GM12878 (cell line): ENCODE measurements around the gene COPS6. TPM values are rescaled to one million over a fixed set of nuclear protein-coding genes. Genes with fewer than 3 reads are reported as not detected.
A peak's percentile ranks its signal among the peaks of the same experiment; 100 is the strongest.

ENCODE experiments used
- ATAC-seq: fragments of 200-7000 bp; cut with Tn5 transposase; 3 replicates; pipeline ENCODE4 v1.9.1; 2020; ENCODE audit warnings: mild to moderate bottlenecking, moderate library complexity
- BruUV-seq: library from RNA; stranded (reverse); fragments of 400-500 nt; replicated peaks from 2 replicates; lab custom pipeline; 2021; lab: Mats Ljungman, UMichigan
- CTCF ChIA-PET: fragments of 300-600 bp; sonication (Branson Sonifier 250); formaldehyde crosslinking; extraction: SDS; loops from one replicate; lab custom pipeline; 2021; ENCODE audit warnings: inconsistent platforms; lab: Yijun Ruan, JAX
- POLR2A ChIA-PET: fragments of 350-600 bp; formaldehyde crosslinking; extraction: SDS; loops from one replicate; lab custom pipeline; 2021; ENCODE audit warnings: inconsistent platforms; lab: Charles Lee
- RAD21 ChIA-PET: fragments of 300-600 bp; sonication (Branson Sonifier 250); formaldehyde crosslinking; loops from one replicate; lab custom pipeline; 2023; ENCODE audit warnings: antibody characterized with exemption; ENCODE audit not compliant: unreplicated experiment; lab: Charles Lee
- SMC1A ChIA-PET: fragments of 300-600 bp; sonication (Branson Sonifier 250); formaldehyde crosslinking; loops from one replicate; lab custom pipeline; 2023; ENCODE audit not compliant: unreplicated experiment, uncharacterized antibody; lab: Charles Lee
- DNase-seq: peaks from one replicate; pipeline ENCODE4 v3.0.0-alpha.2; 2011; ENCODE audit warnings: low read depth, low spot score
- FAIRE-seq: peaks from 3 replicates; lab custom pipeline; 2011; peaks lifted over from hg19 to GRCh38; lab: Jason Lieb, UNC
- H2AFZ ChIP-seq: 2 replicates; pipeline ENCODE4 v1.6.0; 2011; ENCODE audit warnings: low read depth, low read length, control low read depth; ENCODE audit not compliant: control insufficient read depth
- H3K27ac ChIP-seq: 2 replicates; pipeline ENCODE4 v1.5.1; 2011; ENCODE audit warnings: control low read depth; ENCODE audit not compliant: control insufficient read depth, insufficient read depth
- H3K27me3 ChIP-seq, 2 experiments: replicated peaks in 1 of 2; 2 replicates each; pipeline versions ENCODE4 v1.6.0 to v1.6.1; 2011; ENCODE audit warnings: low read length in 1 of 2; ENCODE audit not compliant: control insufficient read depth in 2 of 2, insufficient read depth in 2 of 2
- H3K36me3 ChIP-seq, 2 experiments: 2 replicates each; pipeline ENCODE4 v1.5.1; 2011; ENCODE audit warnings: low read length in 1 of 2; ENCODE audit not compliant: control insufficient read depth in 2 of 2, insufficient read depth in 2 of 2
- H3K4me1 ChIP-seq: 2 replicates; pipeline ENCODE4 v1.6.1; 2011; ENCODE audit warnings: mild to moderate bottlenecking, low read length, moderate library complexity, mixed read lengths; ENCODE audit not compliant: control insufficient read depth, insufficient read depth
- H3K4me2 ChIP-seq: 2 replicates; pipeline ENCODE4 v1.6.0; 2011; ENCODE audit warnings: control low read depth; ENCODE audit not compliant: control insufficient read depth, insufficient read depth
- H3K4me3 ChIP-seq: fragments of 200-600 bp; sonication (generic); 2 replicates; pipeline ENCODE4 v1.5.1; 2016
- H3K79me2 ChIP-seq: 2 replicates; pipeline ENCODE4 v1.6.0; 2011; ENCODE audit warnings: low read length; ENCODE audit not compliant: control insufficient read depth, insufficient read depth
- H3K9ac ChIP-seq: 2 replicates; pipeline ENCODE4 v1.8.0; 2011; ENCODE audit warnings: low read length, control low read depth, mixed read lengths; ENCODE audit not compliant: control insufficient read depth, insufficient read depth
- H3K9me3 ChIP-seq: replicated peaks from 3 replicates; pipeline ENCODE4 v1.5.1; 2011; ENCODE audit warnings: mild to moderate bottlenecking, low read length; ENCODE audit not compliant: control insufficient read depth, insufficient read depth
- H4K20me1 ChIP-seq: 2 replicates; pipeline ENCODE4 v1.6.0; 2011; ENCODE audit not compliant: control insufficient read depth, insufficient read depth
- JUND ChIP-seq: IDR thresholded peaks from 2 replicates; pipeline ENCODE4 v1.6.1; 2012; ENCODE audit warnings: low read depth, mild to moderate bottlenecking, low read length, improper control_type of control experiment, moderate library complexity
- PML ChIP-seq: IDR thresholded peaks from 2 replicates; pipeline ENCODE4 v1.6.1; 2012; ENCODE audit warnings: low read length, inconsistent platforms
- POLR2A ChIP-seq: IDR thresholded peaks from 2 replicates; pipeline ENCODE4 v1.6.1; 2011; ENCODE audit warnings: low read depth, mild to moderate bottlenecking, low read length
- RAD21 ChIP-seq: IDR thresholded peaks from 2 replicates; pipeline ENCODE4 v1.6.1; 2011; ENCODE audit warnings: mild to moderate bottlenecking, low read depth, low read length, moderate library complexity; ENCODE audit not compliant: insufficient read depth
- WGBS: methylation state at CpG from one replicate; pipeline ENCODE4 v1.1.6; 2016; ENCODE audit warnings: low lambda C conversion rate; ENCODE audit not compliant: insufficient replicate concordance, insufficient coverage; ENCODE audit errors: missing lambda C conversion rate; 5-methylcytosine and 5-hydroxymethylcytosine counted together
- in situ Hi-C: fragments of 300-500 bp; cut with MboI; formaldehyde crosslinking; loops from 9 replicates; pipeline ENCODE4 v1.14.3; 2018; ENCODE audit warnings: mixed read lengths
- intact Hi-C: fragments of 100-400 bp; cut with micrococcal nuclease; formaldehyde crosslinking; loops from one replicate; pipeline ENCODE4 v1.14.2; 2022; ENCODE audit not compliant: unreplicated experiment
- polyA plus RNA-seq, 11 experiments: library from polyadenylated mRNA; depleted of rRNA in 4 of 11; unstranded in 6 of 11; stranded (reverse) in 5 of 11; fragments of >200 nt; fragmentation: Nextera tagmentation in 4 of 11; fragmentation: Illumina TruSeq in 1 of 11; extraction: Ambion mirVana in 4 of 11; extraction: Trizol in 1 of 11; gene quantifications; 1 replicate in 1 of 11; 2 replicates in 10 of 11; pipeline versions ENCODE4 v1.2.1 to v1.2.3, GENCODE V29; 2011 to 2016; ENCODE audit warnings: inconsistent platforms in 2 of 11, missing spikeins in 2 of 11, low read depth in 1 of 11
- total RNA-seq, 4 experiments: library from RNA; depleted of rRNA in 3 of 4; stranded (reverse); fragments of >200 nt in 3 of 4; fragmentation: Illumina TruSeq in 1 of 4; extraction: Trizol in 1 of 4; gene quantifications; 2 replicates each; pipeline versions ENCODE4 v1.2.1 to v1.2.3, GENCODE V29; 2013 to 2021
- TF ChIP-seq, protein P1 (sequence below): fragments of 450-650 bp; IDR thresholded peaks from 2 replicates; pipeline ENCODE4 v1.6.1; 2017; ENCODE audit warnings: mild to moderate bottlenecking

The COPS6 gene
- total and polyA plus RNA-seq, 10 of the 15 experiments (the other 5 are each of a cell fraction or from before 2014, with no cell fraction given): 28.5 to 182 (median 81.5) TPM

DNA sequence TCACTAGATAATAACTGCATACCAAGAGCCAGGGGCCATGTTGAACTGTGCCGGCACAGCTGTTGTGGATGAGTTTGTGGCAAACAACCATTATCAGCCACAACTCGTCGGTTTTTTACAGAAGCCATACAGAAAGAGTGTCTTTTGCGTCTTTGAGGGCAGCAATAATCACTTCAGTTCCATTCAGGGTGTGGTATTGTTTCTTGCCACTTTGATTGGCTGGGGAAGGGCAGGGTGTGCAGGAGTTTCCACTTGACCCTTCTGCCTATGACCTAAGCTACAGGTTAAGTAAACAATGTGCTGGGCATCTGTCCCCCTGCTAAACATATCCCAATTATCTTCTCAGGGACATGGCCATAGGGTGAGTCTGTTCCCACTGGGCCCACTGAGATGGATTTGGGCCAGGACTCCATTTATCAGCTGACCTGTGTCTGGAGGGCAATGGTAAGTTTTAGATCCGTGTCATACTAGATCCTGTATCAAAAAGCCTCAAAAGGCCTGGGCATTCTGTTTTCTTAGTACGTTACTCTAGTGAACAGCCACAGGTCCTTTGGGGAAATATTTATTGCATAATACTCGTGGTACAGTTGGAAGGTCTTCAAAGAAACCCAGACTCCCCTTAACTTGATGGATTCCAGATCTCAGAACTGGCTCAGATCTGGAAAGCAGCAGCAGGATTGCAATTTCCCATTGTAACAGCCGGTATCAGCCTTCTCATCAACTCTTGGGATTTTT is 23.1 kb upstream of the COPS6 start:
- peaks cover 6 to 19% of the 10 kb centered on the region in 2 experiments for H3K36me3 ChIP-seq
- RAD21 ChIA-PET: no interaction called here
- in situ Hi-C loops (no loop called here), intact Hi-C loops (no loop called here)
- CTCF ChIA-PET: no interaction called here
- BruUV-seq: no TSS peak
- H3K9ac ChIP-seq: no peak overlapping the region
- no peak overlapping the region for H2AFZ ChIP-seq
- DNase-seq: no peak
- SMC1A ChIA-PET: interaction anchor here (0.6 kb wide), 1 partner anchor 12 kb away, joined by 3 read pairs; no protein-coding TSS in a partner anchor
- no peaks in the 10 kb centered on the region for H3K79me2 ChIP-seq
- no peaks in the 10 kb centered on the region for H3K27me3 ChIP-seq
- ATAC-seq: no peak
- no peaks in the 10 kb centered on the region for H3K4me1 ChIP-seq
- H4K20me1 ChIP-seq: no peaks in the 10 kb centered on the region
- no peak overlapping the region for H3K4me3 ChIP-seq
- FAIRE-seq: no peak
- H3K27ac ChIP-seq: no peak overlapping the region
- no peak overlapping the region for H3K4me2 ChIP-seq
- peaks cover 4% of the 10 kb centered on the region; the same call in 2 of the 3 replicates for H3K9me3 ChIP-seq
- WGBS: 91% methylated on average over 8 of the region's 8 CpGs
- POLR2A ChIA-PET: no interaction called here
- TF ChIP-seq, protein P1, sequence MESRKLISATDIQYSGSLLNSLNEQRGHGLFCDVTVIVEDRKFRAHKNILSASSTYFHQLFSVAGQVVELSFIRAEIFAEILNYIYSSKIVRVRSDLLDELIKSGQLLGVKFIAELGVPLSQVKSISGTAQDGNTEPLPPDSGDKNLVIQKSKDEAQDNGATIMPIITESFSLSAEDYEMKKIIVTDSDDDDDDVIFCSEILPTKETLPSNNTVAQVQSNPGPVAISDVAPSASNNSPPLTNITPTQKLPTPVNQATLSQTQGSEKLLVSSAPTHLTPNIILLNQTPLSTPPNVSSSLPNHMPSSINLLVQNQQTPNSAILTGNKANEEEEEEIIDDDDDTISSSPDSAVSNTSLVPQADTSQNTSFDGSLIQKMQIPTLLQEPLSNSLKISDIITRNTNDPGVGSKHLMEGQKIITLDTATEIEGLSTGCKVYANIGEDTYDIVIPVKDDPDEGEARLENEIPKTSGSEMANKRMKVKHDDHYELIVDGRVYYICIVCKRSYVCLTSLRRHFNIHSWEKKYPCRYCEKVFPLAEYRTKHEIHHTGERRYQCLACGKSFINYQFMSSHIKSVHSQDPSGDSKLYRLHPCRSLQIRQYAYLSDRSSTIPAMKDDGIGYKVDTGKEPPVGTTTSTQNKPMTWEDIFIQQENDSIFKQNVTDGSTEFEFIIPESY: no peak
- TF ChIP-seq POLR2A (peak; percentile 15; the same call in 1 of the 2 replicates), RAD21 (no peak), JUND (no peak), PML (0 out of 2 replicates have a peak, but pooled peaks have one; percentile 26)
- TF ChIP-seq, all 136 proteins: peak for 2
